ENCODE data around the gene SLC35D1.

- TF ChIP-seq, protein P1, sequence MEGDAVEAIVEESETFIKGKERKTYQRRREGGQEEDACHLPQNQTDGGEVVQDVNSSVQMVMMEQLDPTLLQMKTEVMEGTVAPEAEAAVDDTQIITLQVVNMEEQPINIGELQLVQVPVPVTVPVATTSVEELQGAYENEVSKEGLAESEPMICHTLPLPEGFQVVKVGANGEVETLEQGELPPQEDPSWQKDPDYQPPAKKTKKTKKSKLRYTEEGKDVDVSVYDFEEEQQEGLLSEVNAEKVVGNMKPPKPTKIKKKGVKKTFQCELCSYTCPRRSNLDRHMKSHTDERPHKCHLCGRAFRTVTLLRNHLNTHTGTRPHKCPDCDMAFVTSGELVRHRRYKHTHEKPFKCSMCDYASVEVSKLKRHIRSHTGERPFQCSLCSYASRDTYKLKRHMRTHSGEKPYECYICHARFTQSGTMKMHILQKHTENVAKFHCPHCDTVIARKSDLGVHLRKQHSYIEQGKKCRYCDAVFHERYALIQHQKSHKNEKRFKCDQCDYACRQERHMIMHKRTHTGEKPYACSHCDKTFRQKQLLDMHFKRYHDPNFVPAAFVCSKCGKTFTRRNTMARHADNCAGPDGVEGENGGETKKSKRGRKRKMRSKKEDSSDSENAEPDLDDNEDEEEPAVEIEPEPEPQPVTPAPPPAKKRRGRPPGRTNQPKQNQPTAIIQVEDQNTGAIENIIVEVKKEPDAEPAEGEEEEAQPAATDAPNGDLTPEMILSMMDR (IDR thresholded peaks at IDR 0.05), result no peak
- TF ChIP-seq ZFX (IDR thresholded peaks at IDR 0.05; ENCODE audit: borderline replicate concordance), result no peak
These were observed 10.6 kb downstream of the SLC35D1 start for GRCh38 chr1:67043366-67043765.
